Measurements from ENCODE around the gene ARHGEF26.

The ARHGEF26 gene

DNA sequence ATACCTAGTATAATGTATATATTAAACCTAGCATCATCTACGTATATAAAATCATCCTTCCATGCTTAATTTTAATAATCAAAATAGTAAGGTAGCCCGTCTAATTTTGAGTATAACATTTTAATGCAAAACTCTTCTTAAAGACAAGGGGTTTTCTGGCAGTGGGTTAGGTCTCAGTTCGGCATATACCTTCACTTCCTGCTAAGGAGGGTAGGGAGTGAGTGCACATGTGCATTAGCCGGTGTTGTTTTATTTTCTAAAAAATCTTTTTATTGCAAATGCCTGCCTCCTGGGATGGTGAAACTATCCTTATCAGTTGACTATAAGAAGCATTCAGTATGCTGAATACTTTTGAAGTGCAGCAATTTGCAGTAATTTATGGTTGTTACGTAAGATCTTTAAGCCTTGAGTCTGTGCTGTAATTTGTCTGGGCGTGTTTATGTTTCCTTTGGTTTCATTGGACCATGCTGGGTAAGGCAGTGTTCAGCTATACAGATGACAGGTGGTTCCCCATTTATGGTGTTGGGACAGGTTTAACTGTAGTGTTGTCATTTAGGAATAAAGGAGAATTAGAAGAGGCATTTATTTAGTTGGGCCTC, 11.7 kb downstream of the ARHGEF26 start:
- H3K9me3 ChIP-seq (ENCODE audit: control insufficient read depth, insufficient read depth, low read depth, low read length), result no peaks in the 10 kb centered on the region
- peaks cover 6% of the 10 kb centered on the region for H3K36me3 ChIP-seq (ENCODE audit: control insufficient read depth, insufficient read depth, low read length)
- H3K9ac ChIP-seq (ENCODE audit: low read length), result no peak overlapping the region
- H3K27ac ChIP-seq (ENCODE audit: low read depth, low read length), result no peak overlapping the region
- H3K4me3 ChIP-seq (ENCODE audit: low read depth, low read length), result no peak overlapping the region
- peaks cover 13% of the 10 kb centered on the region for H3K4me1 ChIP-seq (ENCODE audit: control insufficient read depth, insufficient read depth, low read length)
- no peaks in the 10 kb centered on the region for H3K27me3 ChIP-seq (ENCODE audit: control insufficient read depth, insufficient read depth, low read length)

DNA sequence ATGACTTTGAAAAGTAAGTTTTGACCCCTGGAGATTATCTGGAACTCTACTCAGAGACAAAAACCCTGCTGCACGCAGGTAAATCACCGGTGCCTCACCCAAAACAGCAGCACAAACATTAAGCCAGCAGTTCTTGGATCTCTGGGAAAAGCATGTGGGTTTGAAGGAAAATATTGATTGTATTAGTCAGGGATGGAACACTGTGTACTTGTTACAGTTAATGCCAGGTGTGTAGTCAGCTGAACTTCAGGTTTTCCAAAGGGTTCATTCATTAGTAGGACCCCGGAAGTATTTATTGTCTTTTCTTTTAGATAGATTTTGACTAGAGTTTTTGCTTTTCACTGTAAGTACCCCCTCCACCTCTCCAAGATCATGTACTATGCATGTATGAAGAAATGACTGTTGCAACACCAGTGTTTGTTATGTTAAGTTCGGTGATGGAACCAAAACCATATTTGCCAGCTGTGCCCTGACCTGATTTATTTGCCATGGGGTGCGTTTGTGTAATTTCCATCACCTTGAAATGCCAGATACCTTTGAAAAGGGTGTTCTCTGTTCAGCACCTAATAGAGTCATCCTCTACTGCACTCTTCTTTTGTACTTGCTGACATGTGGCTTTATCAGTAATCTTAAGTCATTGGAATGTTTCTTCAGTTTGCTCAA, 14.5 kb downstream of the ARHGEF26 start:
- Histone ChIP-seq H3K27ac (ENCODE audit: low read depth, low read length) (no peak overlapping the region), H3K4me3 (ENCODE audit: low read depth, low read length) (no peak overlapping the region), H3K27me3 (ENCODE audit: control insufficient read depth, insufficient read depth, low read length) (no peaks in the 10 kb centered on the region), H3K9me3 (ENCODE audit: control insufficient read depth, insufficient read depth, low read depth, low read length) (no peaks in the 10 kb centered on the region), H3K36me3 (ENCODE audit: control insufficient read depth, insufficient read depth, low read length) (no peaks in the 10 kb centered on the region), H3K4me1 (ENCODE audit: control insufficient read depth, insufficient read depth, low read length) (peaks cover 8% of the 10 kb centered on the region), H3K9ac (ENCODE audit: low read length) (no peak overlapping the region)

DNA sequence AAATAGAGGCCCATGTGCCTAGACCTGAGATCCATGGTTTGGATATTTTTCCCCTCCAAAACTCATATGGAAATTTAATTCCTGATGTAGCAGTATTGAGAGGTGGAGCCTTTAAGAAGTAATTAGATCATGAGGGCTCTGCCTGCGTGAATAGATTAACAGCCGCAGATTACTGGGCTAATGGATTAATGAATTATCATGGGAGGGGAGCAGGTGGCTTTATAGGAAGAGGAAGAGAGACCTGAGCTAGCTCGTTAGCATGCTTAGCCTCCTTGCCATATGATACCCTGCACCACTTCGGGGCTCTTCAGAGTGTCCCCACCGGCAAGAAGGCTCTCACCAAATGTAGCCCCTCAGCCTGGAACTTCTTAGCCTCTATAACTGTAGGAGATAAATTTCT, 15.8 kb downstream of the ARHGEF26 start:
- Histone ChIP-seq H3K27ac (ENCODE audit: low read depth, low read length) (no peak overlapping the region), H3K4me1 (ENCODE audit: control insufficient read depth, insufficient read depth, low read length) (no peaks in the 10 kb centered on the region), H3K9me3 (ENCODE audit: control insufficient read depth, insufficient read depth, low read depth, low read length) (no peaks in the 10 kb centered on the region), H3K36me3 (ENCODE audit: control insufficient read depth, insufficient read depth, low read length) (no peaks in the 10 kb centered on the region), H3K9ac (ENCODE audit: low read length) (no peak overlapping the region), H3K4me3 (ENCODE audit: low read depth, low read length) (no peak overlapping the region), H3K27me3 (ENCODE audit: control insufficient read depth, insufficient read depth, low read length) (no peaks in the 10 kb centered on the region)

DNA sequence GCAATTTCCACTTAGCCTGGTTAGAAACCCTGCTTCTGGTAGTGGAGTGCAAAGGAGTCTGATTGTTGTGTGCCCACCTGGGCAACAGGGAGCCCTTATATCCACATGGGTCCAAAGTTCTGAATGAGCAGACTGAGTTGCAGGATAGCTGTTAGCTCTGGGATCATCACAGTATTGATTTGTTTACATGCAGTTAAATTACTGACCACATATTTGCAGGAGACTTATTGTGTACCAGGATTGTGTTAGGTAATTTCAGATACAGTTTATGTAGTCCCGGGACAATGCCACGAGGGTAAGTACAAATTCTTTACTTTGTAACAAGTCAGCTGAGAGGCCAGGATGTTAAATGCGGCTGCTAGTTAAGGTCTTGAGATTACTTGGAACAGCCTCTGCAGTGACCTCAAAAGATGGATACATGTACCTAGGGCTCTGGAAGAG, 18.8 kb downstream of the ARHGEF26 start:
- H3K27ac ChIP-seq (ENCODE audit: low read depth, low read length), result no peak overlapping the region
- no peak overlapping the region for H3K9ac ChIP-seq (ENCODE audit: low read length)
- peaks cover 18% of the 10 kb centered on the region for H3K4me1 ChIP-seq (ENCODE audit: control insufficient read depth, insufficient read depth, low read length)
- H3K27me3 ChIP-seq (ENCODE audit: control insufficient read depth, insufficient read depth, low read length), result no peaks in the 10 kb centered on the region
- no peaks in the 10 kb centered on the region for H3K36me3 ChIP-seq (ENCODE audit: control insufficient read depth, insufficient read depth, low read length)
- no peak overlapping the region for H3K4me3 ChIP-seq (ENCODE audit: low read depth, low read length)
- no peaks in the 10 kb centered on the region for H3K9me3 ChIP-seq (ENCODE audit: control insufficient read depth, insufficient read depth, low read depth, low read length)

DNA sequence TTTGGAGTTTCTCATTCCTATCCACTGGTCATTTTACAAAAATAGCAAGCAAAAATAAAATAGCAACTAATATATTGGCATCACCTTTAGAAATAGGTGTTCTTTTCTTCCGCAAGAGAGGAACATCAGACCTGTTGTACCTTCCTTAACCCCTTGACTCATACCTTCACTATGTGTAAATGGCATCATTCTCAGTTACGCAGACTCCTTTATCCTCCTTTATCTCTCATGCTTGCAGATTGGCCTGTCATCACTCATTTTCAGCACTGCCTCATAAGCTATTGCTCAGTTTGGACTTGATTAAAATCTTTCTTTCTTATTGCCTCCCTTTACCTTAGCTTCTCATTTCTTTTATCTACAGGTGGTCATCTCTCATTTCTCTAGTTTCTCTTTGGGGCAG, 21.4 kb downstream of the ARHGEF26 start:
- no peaks in the 10 kb centered on the region for H3K36me3 ChIP-seq (ENCODE audit: control insufficient read depth, insufficient read depth, low read length)
- peaks cover 22% of the 10 kb centered on the region for H3K4me1 ChIP-seq (ENCODE audit: control insufficient read depth, insufficient read depth, low read length)
- no peak overlapping the region for H3K4me3 ChIP-seq (ENCODE audit: low read depth, low read length)
- no peak overlapping the region for H3K27ac ChIP-seq (ENCODE audit: low read depth, low read length)
- H3K27me3 ChIP-seq (ENCODE audit: control insufficient read depth, insufficient read depth, low read length), result no peaks in the 10 kb centered on the region
- H3K9me3 ChIP-seq (ENCODE audit: control insufficient read depth, insufficient read depth, low read depth, low read length), result no peaks in the 10 kb centered on the region
- H3K9ac ChIP-seq (ENCODE audit: low read length), result no peak overlapping the region

DNA sequence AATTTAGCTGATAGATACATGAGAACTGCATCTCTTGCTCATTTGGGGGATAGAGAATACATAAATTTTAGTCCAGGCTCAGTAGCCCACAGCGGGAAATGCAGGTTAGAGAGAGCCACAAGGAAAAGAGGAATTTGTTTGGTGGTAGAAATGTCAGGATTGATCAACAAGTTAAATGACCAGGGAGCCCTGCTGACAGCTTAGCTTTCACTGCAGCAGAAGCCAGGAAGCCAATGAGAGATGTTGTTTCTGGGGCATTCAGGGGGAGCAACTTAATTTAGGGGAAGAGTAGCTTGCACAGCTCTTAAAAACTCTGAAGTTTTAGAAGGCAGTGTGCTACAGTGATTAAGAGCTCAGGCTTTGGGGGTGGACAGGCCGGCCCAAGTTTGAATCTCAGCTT, 22.7 kb downstream of the ARHGEF26 start:
- Histone ChIP-seq H3K4me1 (ENCODE audit: control insufficient read depth, insufficient read depth, low read length) (peaks cover 28% of the 10 kb centered on the region), H3K9ac (ENCODE audit: low read length) (no peak overlapping the region), H3K9me3 (ENCODE audit: control insufficient read depth, insufficient read depth, low read depth, low read length) (no peaks in the 10 kb centered on the region), H3K4me3 (ENCODE audit: low read depth, low read length) (no peak overlapping the region), H3K27me3 (ENCODE audit: control insufficient read depth, insufficient read depth, low read length) (no peaks in the 10 kb centered on the region), H3K27ac (ENCODE audit: low read depth, low read length) (no peak overlapping the region), H3K36me3 (ENCODE audit: control insufficient read depth, insufficient read depth, low read length) (no peaks in the 10 kb centered on the region)

DNA sequence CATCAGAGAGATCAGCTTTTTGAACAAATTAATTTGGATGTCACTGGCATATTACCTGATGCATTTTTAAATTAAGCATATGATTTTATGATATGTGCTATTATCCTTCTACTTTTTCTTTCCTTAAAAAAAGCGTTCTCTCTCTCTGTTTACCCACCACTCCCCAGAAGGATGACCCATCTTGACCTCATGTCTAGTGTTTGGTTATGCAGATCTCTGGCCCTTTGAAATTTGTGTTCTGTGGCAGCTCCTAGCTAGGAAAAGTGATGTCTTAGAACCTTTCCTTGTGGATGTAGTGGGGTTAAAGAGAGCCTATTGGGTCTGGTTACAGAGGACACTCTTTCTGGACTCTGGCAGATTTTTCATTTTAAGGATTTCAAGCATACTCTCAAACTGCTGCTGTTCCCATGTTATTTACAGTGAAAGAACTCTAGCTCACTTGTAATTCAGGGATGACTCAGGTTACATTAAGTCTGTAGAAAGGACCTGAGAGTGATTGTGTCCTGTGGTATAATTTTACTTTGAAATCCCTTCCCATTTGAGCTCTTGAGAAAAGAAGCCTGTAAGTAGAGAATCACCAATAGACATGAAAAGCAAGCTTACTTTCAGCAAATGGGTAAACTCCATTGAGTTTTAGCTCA, 23.8 kb downstream of the ARHGEF26 start:
- peaks cover 28% of the 10 kb centered on the region for H3K4me1 ChIP-seq (ENCODE audit: control insufficient read depth, insufficient read depth, low read length)
- H3K9me3 ChIP-seq (ENCODE audit: control insufficient read depth, insufficient read depth, low read depth, low read length), result no peaks in the 10 kb centered on the region
- H3K36me3 ChIP-seq (ENCODE audit: control insufficient read depth, insufficient read depth, low read length), result no peaks in the 10 kb centered on the region
- no peaks in the 10 kb centered on the region for H3K27me3 ChIP-seq (ENCODE audit: control insufficient read depth, insufficient read depth, low read length)
- no peak overlapping the region for H3K27ac ChIP-seq (ENCODE audit: low read depth, low read length)
- no peak overlapping the region for H3K9ac ChIP-seq (ENCODE audit: low read length)
- H3K4me3 ChIP-seq (ENCODE audit: low read depth, low read length), result no peak overlapping the region

DNA sequence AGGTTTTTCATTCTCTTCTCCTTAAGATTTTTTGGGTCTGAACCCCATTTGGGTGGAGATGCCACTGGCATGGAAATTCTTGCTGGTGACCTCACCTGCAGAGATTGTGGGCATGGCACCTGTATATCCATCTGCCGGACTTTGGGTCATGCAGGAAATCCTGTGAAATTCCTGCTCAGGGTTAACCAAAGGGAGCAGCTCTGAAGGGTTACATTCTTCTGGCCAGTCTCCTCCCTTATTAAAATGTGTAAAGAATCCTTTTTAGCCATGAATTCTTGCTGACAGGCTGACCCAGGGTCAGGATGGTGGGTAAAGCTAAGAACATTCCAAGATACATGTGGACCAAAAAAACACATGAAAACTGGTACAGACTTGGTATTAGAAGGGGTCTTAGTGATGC, 27.4 kb downstream of the ARHGEF26 start:
- Histone ChIP-seq H3K36me3 (ENCODE audit: control insufficient read depth, insufficient read depth, low read length) (no peaks in the 10 kb centered on the region; the same call in 1 of the 2 replicates), H3K4me1 (ENCODE audit: control insufficient read depth, insufficient read depth, low read length) (peaks cover 22% of the 10 kb centered on the region), H3K9ac (ENCODE audit: low read length) (no peak overlapping the region), H3K27ac (ENCODE audit: low read depth, low read length) (no peak overlapping the region), H3K9me3 (ENCODE audit: control insufficient read depth, insufficient read depth, low read depth, low read length) (no peaks in the 10 kb centered on the region), H3K4me3 (ENCODE audit: low read depth, low read length) (no peak overlapping the region), H3K27me3 (ENCODE audit: control insufficient read depth, insufficient read depth, low read length) (no peaks in the 10 kb centered on the region)

DNA sequence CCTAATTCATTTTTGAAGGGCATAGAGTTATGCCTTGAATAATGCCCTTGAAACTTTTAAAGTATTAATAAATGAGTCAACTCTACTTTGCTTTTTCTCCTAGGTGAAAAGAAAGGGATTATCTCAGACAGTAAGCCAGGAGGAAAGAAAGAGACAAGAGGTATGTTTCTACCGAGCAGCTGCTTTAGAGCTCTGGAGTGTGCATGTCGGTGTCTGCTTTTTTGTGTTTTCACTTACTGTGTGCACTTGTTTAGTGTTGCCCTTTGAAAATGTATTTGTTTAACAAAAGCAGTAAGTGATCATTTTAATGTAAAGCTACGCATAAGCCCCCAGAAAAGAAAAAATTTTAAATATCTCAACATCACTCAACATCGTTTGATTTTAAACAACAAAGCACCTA, 28.1 kb downstream of the ARHGEF26 start:
- Histone ChIP-seq H3K9me3 (ENCODE audit: control insufficient read depth, insufficient read depth, low read depth, low read length) (no peaks in the 10 kb centered on the region), H3K27ac (ENCODE audit: low read depth, low read length) (no peak overlapping the region), H3K27me3 (ENCODE audit: control insufficient read depth, insufficient read depth, low read length) (no peaks in the 10 kb centered on the region), H3K36me3 (ENCODE audit: control insufficient read depth, insufficient read depth, low read length) (no peaks in the 10 kb centered on the region; the same call in 1 of the 2 replicates), H3K4me1 (ENCODE audit: control insufficient read depth, insufficient read depth, low read length) (peaks cover 16% of the 10 kb centered on the region), H3K9ac (ENCODE audit: low read length) (no peak overlapping the region), H3K4me3 (ENCODE audit: low read depth, low read length) (no peak overlapping the region)

DNA sequence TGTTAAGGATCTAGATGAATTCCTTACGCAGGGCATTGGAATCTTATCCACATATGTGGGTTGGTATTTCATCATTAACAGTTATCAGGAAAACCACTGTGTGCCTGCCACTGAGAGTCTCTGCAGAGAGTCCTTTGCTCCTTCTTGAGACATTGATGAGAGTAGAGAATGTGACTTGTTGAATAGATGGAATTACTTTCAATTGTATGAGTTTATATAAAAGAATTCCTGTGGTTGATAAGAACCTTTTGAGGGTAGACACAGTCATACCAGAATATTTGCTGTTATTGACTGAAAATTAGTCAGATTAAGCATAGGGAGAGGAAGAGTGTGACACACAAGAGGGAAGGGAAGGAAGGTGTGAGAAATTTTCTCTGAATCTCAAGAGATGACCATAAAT, 30.8 kb downstream of the ARHGEF26 start:
- Histone ChIP-seq H3K36me3 (ENCODE audit: control insufficient read depth, insufficient read depth, low read length) (no peaks in the 10 kb centered on the region; the same call in 1 of the 2 replicates), H3K9me3 (ENCODE audit: control insufficient read depth, insufficient read depth, low read depth, low read length) (no peaks in the 10 kb centered on the region), H3K4me1 (ENCODE audit: control insufficient read depth, insufficient read depth, low read length) (peaks cover 6% of the 10 kb centered on the region; the same call in 1 of the 2 replicates), H3K4me3 (ENCODE audit: low read depth, low read length) (no peak overlapping the region), H3K9ac (ENCODE audit: low read length) (no peak overlapping the region), H3K27ac (ENCODE audit: low read depth, low read length) (no peak overlapping the region), H3K27me3 (ENCODE audit: control insufficient read depth, insufficient read depth, low read length) (no peaks in the 10 kb centered on the region)

DNA sequence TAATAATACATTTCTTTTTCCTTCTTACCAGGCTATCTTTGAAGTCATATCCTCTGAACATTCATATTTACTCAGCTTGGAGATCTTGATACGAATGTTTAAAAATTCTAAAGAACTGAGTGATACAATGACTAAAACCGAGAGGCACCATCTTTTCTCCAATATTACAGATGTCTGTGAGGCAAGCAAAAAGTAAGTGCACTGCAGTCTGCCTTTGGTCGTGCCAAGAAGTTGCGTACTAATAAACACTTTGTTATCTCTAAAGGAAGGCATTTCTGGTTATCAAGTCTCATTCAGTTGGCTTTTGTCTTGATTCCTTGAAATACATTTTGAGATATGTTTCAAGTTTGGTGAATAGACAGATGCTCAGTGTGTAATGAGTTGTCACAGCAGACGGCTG, 31.6 kb downstream of the ARHGEF26 start:
- H3K36me3 ChIP-seq (ENCODE audit: control insufficient read depth, insufficient read depth, low read length), result no peaks in the 10 kb centered on the region; the same call in 1 of the 2 replicates
- no peaks in the 10 kb centered on the region for H3K9me3 ChIP-seq (ENCODE audit: control insufficient read depth, insufficient read depth, low read depth, low read length)
- no peak overlapping the region for H3K4me3 ChIP-seq (ENCODE audit: low read depth, low read length)
- no peaks in the 10 kb centered on the region for H3K27me3 ChIP-seq (ENCODE audit: control insufficient read depth, insufficient read depth, low read length)
- no peak overlapping the region for H3K27ac ChIP-seq (ENCODE audit: low read depth, low read length)
- peaks cover 8% of the 10 kb centered on the region for H3K4me1 ChIP-seq (ENCODE audit: control insufficient read depth, insufficient read depth, low read length)
- no peak overlapping the region for H3K9ac ChIP-seq (ENCODE audit: low read length)
